CD14-positive monocyte (primary cell): ENCODE results near the gene CES4A. TPM values are rescaled to one million over a fixed set of nuclear protein-coding genes. Genes with fewer than 3 reads are reported as not detected.

Experiments
- DNase-seq, 3 donors: peaks; one replicate each; pipeline ENCODE4 v3.0.0-alpha.2; 2011 to 2022
- H2AFZ ChIP-seq: 2 replicates; pipeline ENCODE4 v1.6.0; 2012; ENCODE audit warnings: mild to moderate bottlenecking, low read depth, low read length, inconsistent platforms; ENCODE audit not compliant: insufficient read depth, poor library complexity, severe bottlenecking
- H3K27ac ChIP-seq, 2 donors: 1 replicate in 1 of 2; 2 replicates in 1 of 2; pipeline ENCODE4 v1.5.1; 2012 to 2013; ENCODE audit warnings: low read length in 2 of 2, control low read depth in 1 of 2, inconsistent platforms in 1 of 2, low read depth in 1 of 2, mild to moderate bottlenecking in 1 of 2
- H3K27me3 ChIP-seq, 2 donors: one replicate each; pipeline versions ENCODE4 v1.6.0 to v1.6.1; 2011 to 2013; ENCODE audit warnings: low read length in 2 of 2; ENCODE audit not compliant: control insufficient read depth in 2 of 2, insufficient read depth in 2 of 2
- H3K36me3 ChIP-seq, 2 donors: replicated peaks in 1 of 2; 1 replicate in 1 of 2; 2 replicates in 1 of 2; pipeline versions ENCODE4 v1.5.1 to v1.6.1; 2012 to 2013; ENCODE audit warnings: low read length in 2 of 2, control low read depth in 1 of 2, inconsistent platforms in 1 of 2, mild to moderate bottlenecking in 1 of 2; ENCODE audit not compliant: insufficient read depth in 2 of 2, control insufficient read depth in 1 of 2
- H3K4me1 ChIP-seq, 2 donors: 1 replicate in 1 of 2; 2 replicates in 1 of 2; pipeline versions ENCODE4 v1.5.1 to v1.6.1; 2012 to 2013; ENCODE audit warnings: low read length in 2 of 2, control low read depth in 1 of 2, inconsistent platforms in 1 of 2, mild to moderate bottlenecking in 1 of 2, moderate library complexity in 1 of 2; ENCODE audit not compliant: insufficient read depth in 2 of 2, control insufficient read depth in 1 of 2
- H3K4me2 ChIP-seq: replicated peaks from 2 replicates; pipeline ENCODE3; 2012; ENCODE audit warnings: low read length, moderate library complexity, mild to moderate bottlenecking; ENCODE audit not compliant: poor library complexity, severe bottlenecking; ENCODE audit errors: extremely low read depth
- H3K4me3 ChIP-seq, 3 experiments: fragments of 200-600 bp in 1 of 3; sonication (generic) in 1 of 3; replicated peaks in 1 of 3; 1 replicate in 2 of 3; 2 replicates in 1 of 3; pipeline ENCODE4 v1.5.1; 2011 to 2013; ENCODE audit warnings: low read length in 3 of 3, mild to moderate bottlenecking in 3 of 3, control low read depth in 2 of 3, low read depth in 2 of 3, inconsistent platforms in 1 of 3, moderate library complexity in 1 of 3
- H3K79me2 ChIP-seq: 2 replicates; pipeline ENCODE4 v1.6.0; 2012; ENCODE audit warnings: mild to moderate bottlenecking, control low read depth, inconsistent platforms, low read length, moderate library complexity; ENCODE audit not compliant: insufficient read depth
- H3K9ac ChIP-seq: 2 replicates; pipeline ENCODE4 v1.6.0; 2017; ENCODE audit warnings: low read length, mild to moderate bottlenecking; ENCODE audit not compliant: insufficient read depth, poor library complexity, severe bottlenecking
- H3K9me3 ChIP-seq, 2 donors: replicated peaks in 1 of 2; 1 replicate in 1 of 2; 2 replicates in 1 of 2; pipeline versions ENCODE4 v1.5.1 to v1.6.1; 2012 to 2013; ENCODE audit warnings: low read length in 2 of 2, control low read depth in 1 of 2; ENCODE audit not compliant: control insufficient read depth in 1 of 2, insufficient read depth in 1 of 2
- H4K20me1 ChIP-seq: 2 replicates; pipeline ENCODE4 v1.6.0; 2012; ENCODE audit warnings: mild to moderate bottlenecking, low read length, control low read depth, moderate library complexity; ENCODE audit not compliant: insufficient read depth
- H3K27ac Mint-ChIP-seq, 7 donors: one replicate each; pipeline ENCODE4 v1.8.0; 2020; ENCODE audit warnings: mild to moderate bottlenecking in 7 of 7, mixed read lengths in 7 of 7, moderate library complexity in 6 of 7, inconsistent platforms in 2 of 7
- H3K27me3 Mint-ChIP-seq, 3 donors: one replicate each; pipeline ENCODE4 v1.8.0; 2021 to 2022; ENCODE audit warnings: low read depth in 3 of 3, mild to moderate bottlenecking in 3 of 3, mixed read lengths in 3 of 3, moderate library complexity in 3 of 3, inconsistent platforms in 1 of 3
- H3K36me3 Mint-ChIP-seq, 2 donors: one replicate each; pipeline ENCODE4 v1.8.0; 2020; ENCODE audit warnings: mixed read lengths in 2 of 2, inconsistent platforms in 1 of 2, mild to moderate bottlenecking in 1 of 2
- H3K4me1 Mint-ChIP-seq: one replicate; pipeline ENCODE4 v1.8.0; 2020; ENCODE audit warnings: mild to moderate bottlenecking, mixed read lengths
- H3K4me3 Mint-ChIP-seq, 2 donors: one replicate each; pipeline ENCODE4 v1.8.0; 2020; ENCODE audit warnings: mild to moderate bottlenecking in 2 of 2, mixed read lengths in 2 of 2, moderate library complexity in 1 of 2
- H3K9me3 Mint-ChIP-seq, 7 donors: one replicate each; pipeline ENCODE4 v1.8.0; 2020 to 2022; ENCODE audit warnings: mixed read lengths in 7 of 7, mild to moderate bottlenecking in 6 of 7, moderate library complexity in 6 of 7, inconsistent platforms in 2 of 7
- CTCF ChIP-seq: fragments of 200-600 bp; IDR thresholded peaks from one replicate; pipeline ENCODE4 v1.8.0; 2022; ENCODE audit warnings: antibody characterized with exemption, mild to moderate bottlenecking
- WGBS: methylation state at CpG from one replicate; pipeline ENCODE4 v1.1.5; 2013; ENCODE audit warnings: missing lambda C conversion rate; ENCODE audit not compliant: insufficient coverage; 5-methylcytosine and 5-hydroxymethylcytosine counted together
- intact Hi-C, 2 donors: fragments of 100-400 bp; cut with micrococcal nuclease; formaldehyde crosslinking; loops; one replicate each; pipeline versions ENCODE4 v1.15.0 to v1.15.1; 2023
- polyA plus RNA-seq, 3 donors: library from polyadenylated mRNA; depleted of rRNA in 1 of 3; unstranded in 2 of 3; stranded (reverse) in 1 of 3; fragments of 300-500 nt in 2 of 3; fragments of >200 nt in 1 of 3; fragmentation: Illumina TruSeq in 2 of 3; gene quantifications; 1 replicate in 2 of 3; 2 replicates in 1 of 3; pipeline ENCODE4 v1.2.3, GENCODE V29; 2012 to 2021
- small RNA-seq: library from RNA; depleted of rRNA; stranded (forward); fragments of <200 nt; gene quantifications from one replicate; pipeline ENCODE3, GENCODE V24; 2012; ENCODE audit warnings: low read depth; ENCODE audit not compliant: insufficient read length

Gene CES4A
- polyA plus RNA-seq, 3 donors: 3.3 to 47.6 (median 4.1) TPM

DNA sequence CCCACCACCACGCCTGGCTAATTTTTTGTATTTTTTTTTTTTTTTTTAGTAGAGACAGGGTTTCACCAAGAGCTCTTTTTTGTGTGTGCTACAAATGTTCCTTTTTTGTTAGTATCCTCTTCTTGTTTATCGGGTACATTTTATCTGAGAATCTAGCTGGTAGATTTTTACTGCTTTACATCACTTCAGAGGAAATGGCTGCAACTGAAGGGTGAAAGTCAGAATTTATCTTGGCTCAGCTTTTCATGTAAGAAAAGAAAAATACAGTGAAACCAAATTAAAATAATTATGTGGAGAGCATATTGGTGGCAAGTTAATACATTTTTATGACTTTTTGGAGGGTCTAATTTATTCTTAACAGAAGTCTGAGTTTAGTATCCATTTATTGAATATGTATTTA lies 66.5 kb downstream of the CES4A start:
- H3K36me3 ChIP-seq: peaks cover 12 to 42% of the 10 kb centered on the region in 2 donors
- H3K79me2 ChIP-seq: peaks cover 95% of the 10 kb centered on the region
- intact Hi-C loops: no loop called here
- H3K27me3 ChIP-seq: no peaks in the 10 kb centered on the region
- DNase-seq: no peak
- H3K4me3 ChIP-seq: no peak overlapping the region
- H2AFZ ChIP-seq: no peak overlapping the region
- no CpG with 5 or more reads among the region's 2 CpGs for WGBS
- peaks cover 83% of the 10 kb centered on the region for H4K20me1 ChIP-seq
- no peak overlapping the region for H3K9ac ChIP-seq
- TF ChIP-seq CTCF: no peak
- H3K27ac ChIP-seq: no peak overlapping the region
- Mint-ChIP-seq H3K9me3 (no peaks in the 10 kb centered on the region), H3K4me1 (peaks cover 18% of the 10 kb centered on the region), H3K4me3 (no peak overlapping the region), H3K36me3 (peaks cover 24 to 59% of the 10 kb centered on the region in 2 donors), H3K27ac (no peak overlapping the region), H3K27me3 (no peaks in the 10 kb centered on the region)
- H3K4me1 ChIP-seq: no peaks in the 10 kb centered on the region
- no peak overlapping the region for H3K4me2 ChIP-seq
- H3K9me3 ChIP-seq: no peaks in the 10 kb centered on the region

- Mint-ChIP-seq H3K4me3 (no peak overlapping the region), H3K27me3 (no peaks in the 10 kb centered on the region), H3K27ac (peak overlapping the region in 3 of 7 donors; percentile 48 to 82 (median 50)), H3K9me3 (no peaks in the 10 kb centered on the region), H3K36me3 (peaks cover 28 to 65% of the 10 kb centered on the region in 2 donors), H3K4me1 (peaks cover 18% of the 10 kb centered on the region)
- Histone ChIP-seq H3K27ac (no peak overlapping the region), H2AFZ (no peak overlapping the region), H4K20me1 (peaks cover 87% of the 10 kb centered on the region), H3K79me2 (peaks cover 98% of the 10 kb centered on the region), H3K4me2 (no peak overlapping the region), H3K4me3 (no peak overlapping the region), H3K9ac (no peak overlapping the region), H3K9me3 (no peaks in the 10 kb centered on the region), H3K27me3 (no peaks in the 10 kb centered on the region), H3K4me1 (no peaks in the 10 kb centered on the region), H3K36me3 (peaks cover 12 to 47% of the 10 kb centered on the region in 2 donors)
- intact Hi-C loops: no loop called here
- TF ChIP-seq CTCF: no peak
- 81% methylated on average over 3 of the region's 4 CpGs for WGBS
- peak in 1 of 3 donors; percentile 8 for DNase-seq
Measured at GRCh38 chr16:67055712-67056487, 67.5 kb downstream of the CES4A start.

Small RNA genes within 50 kb of the gene (small RNA-seq; reads per million reads assigned to genes)
- not detected for gene RN7SL543P

Other genes with a start within 250 kb of the CES4A start
- gene DYNC1LI2, start 237.0 kb upstream of the CES4A start, polyA plus RNA-seq: 100 to 1,000 TPM in 1 of 3 donors, 10 to 100 TPM in 2; 14.9 to 125 (median 23.9) TPM
- gene TERB1, start 187.0 kb upstream of the CES4A start, polyA plus RNA-seq: not detected
- gene NAE1, start 157.6 kb upstream of the CES4A start, polyA plus RNA-seq: 10 to 100 TPM; 10.8 to 18.6 (median 16.8) TPM
- gene CA7, start 144.2 kb upstream of the CES4A start, polyA plus RNA-seq: not detected
- gene PDP2, start 108.1 kb upstream of the CES4A start, polyA plus RNA-seq: 1 to 10 TPM in 1 of 3 donors, not detected in 2; 1.1 TPM
- not detected for gene CDH16, start 69.7 kb upstream of the CES4A start, polyA plus RNA-seq
- 1 to 10 TPM in 1 of 3 donors, under 1 TPM in 2; 0.42 to 1.9 (median 0.55) TPM for gene RRAD, start 63.1 kb upstream of the CES4A start, polyA plus RNA-seq
- 100 to 1,000 TPM; 121 to 140 (median 132) TPM for gene CIAO2B, start 54.2 kb upstream of the CES4A start, polyA plus RNA-seq
- 10 to 100 TPM; 14.0 to 29.0 (median 23.2) TPM for gene CES2, start 53.1 kb upstream of the CES4A start, polyA plus RNA-seq
- gene CES3, start 27.3 kb upstream of the CES4A start, polyA plus RNA-seq: under 1 TPM in 1 of 3 donors, not detected in 2; 0.48 TPM
- 10 to 100 TPM; 28.3 to 45.4 (median 29.5) TPM for gene CBFB, start 40.6 kb downstream of the CES4A start, polyA plus RNA-seq
- gene PHAF1, start 121.4 kb downstream of the CES4A start, polyA plus RNA-seq: 10 to 100 TPM; 18.8 to 68.2 (median 26.5) TPM
- gene B3GNT9, start 162.4 kb downstream of the CES4A start, polyA plus RNA-seq: under 1 TPM; 0.10 to 0.67 (median 0.20) TPM
- gene TRADD, start 171.3 kb downstream of the CES4A start, polyA plus RNA-seq: 10 to 100 TPM; 26.0 to 46.2 (median 35.8) TPM
- 10 to 100 TPM in 1 of 3 donors, 1 to 10 TPM in 2; 3.2 to 27.7 (median 5.2) TPM for gene FBXL8, start 171.4 kb downstream of the CES4A start, polyA plus RNA-seq
- gene HSF4, start 176.2 kb downstream of the CES4A start, polyA plus RNA-seq: 10 to 100 TPM in 1 of 3 donors, not detected in 2; 53.4 TPM
- gene NOL3, start 181.9 kb downstream of the CES4A start, polyA plus RNA-seq: 10 to 100 TPM in 1 of 3 donors, 1 to 10 TPM in 2; 2.7 to 17.0 (median 3.8) TPM
- gene MATCAP1, start 195.4 kb downstream of the CES4A start, polyA plus RNA-seq: 10 to 100 TPM in 1 of 3 donors, under 1 TPM in 2; 0.58 to 43.3 (median 0.99) TPM
- 1 to 10 TPM; 2.8 to 3.7 (median 3.0) TPM for gene EXOC3L1, start 201.5 kb downstream of the CES4A start, polyA plus RNA-seq
- 100 to 1,000 TPM in 1 of 3 donors, 10 to 100 TPM in 2; 53.1 to 191 (median 61.5) TPM for gene E2F4, start 203.6 kb downstream of the CES4A start, polyA plus RNA-seq
- gene ELMO3, start 210.5 kb downstream of the CES4A start, polyA plus RNA-seq: 1 to 10 TPM in 1 of 3 donors, under 1 TPM in 1, not detected in 1; 0.15 to 7.0 TPM
- 100 to 1,000 TPM in 2 of 3 donors, 10 to 100 TPM in 1; 45.4 to 130 (median 117) TPM for gene TMEM208, start 238.5 kb downstream of the CES4A start, polyA plus RNA-seq